ENCODE measurements around the gene SMIM34. TPM values are rescaled to one million over a fixed set of nuclear protein-coding genes. Genes with fewer than 3 reads are reported as not detected.
"Not testable (repeated sequence)": the region's sequence is repeated elsewhere in the genome, so short reads cannot be mapped to it uniquely, and the experiment has no call there.

SMIM34 gene
- total RNA-seq, 4 donors from 2014 or later, result not detected

DNA sequence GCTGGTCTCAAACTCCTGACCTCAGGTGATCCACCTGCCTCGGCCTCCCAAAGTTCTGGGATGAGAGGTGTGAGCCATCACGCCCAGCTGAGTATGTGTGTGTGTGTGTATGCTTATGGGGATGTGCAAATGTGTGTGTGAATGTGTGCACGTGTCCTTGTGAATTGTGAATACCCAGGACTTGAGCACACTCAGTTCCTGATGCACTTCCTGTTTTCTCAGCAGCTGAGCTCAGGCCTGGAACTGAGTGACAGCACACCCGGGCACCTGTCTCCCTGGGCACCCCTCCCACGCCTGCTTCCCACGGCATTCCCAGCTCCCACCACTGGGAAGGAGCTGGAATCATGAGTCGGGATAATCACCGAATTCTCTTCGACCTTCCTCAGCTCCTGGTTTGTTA, 16.5 kb downstream of the SMIM34 start:
- DNase-seq; H3K27me3 ChIP-seq; ATAC-seq; H3K27ac ChIP-seq; H3K4me3 ChIP-seq; intact Hi-C loops (cut with DNase I; ENCODE audit: low total_unique reads); H3K4me1 ChIP-seq; H3K36me3 ChIP-seq; H3K9me3 ChIP-seq; in situ Hi-C loops (cut with MboI; ENCODE audit: low sequenced_read_pairs in 4 of 4): not testable (repeated sequence)

GRCh38 chr21:34406676-34407075, 17.1 kb downstream of the SMIM34 start:
- H3K4me3 ChIP-seq; DNase-seq; in situ Hi-C loops (cut with MboI; ENCODE audit: low sequenced_read_pairs in 4 of 4); H3K36me3 ChIP-seq; ATAC-seq; H3K27ac ChIP-seq; H3K9me3 ChIP-seq; intact Hi-C loops (cut with DNase I; ENCODE audit: low total_unique reads); H3K4me1 ChIP-seq; H3K27me3 ChIP-seq: not testable (repeated sequence)

DNA sequence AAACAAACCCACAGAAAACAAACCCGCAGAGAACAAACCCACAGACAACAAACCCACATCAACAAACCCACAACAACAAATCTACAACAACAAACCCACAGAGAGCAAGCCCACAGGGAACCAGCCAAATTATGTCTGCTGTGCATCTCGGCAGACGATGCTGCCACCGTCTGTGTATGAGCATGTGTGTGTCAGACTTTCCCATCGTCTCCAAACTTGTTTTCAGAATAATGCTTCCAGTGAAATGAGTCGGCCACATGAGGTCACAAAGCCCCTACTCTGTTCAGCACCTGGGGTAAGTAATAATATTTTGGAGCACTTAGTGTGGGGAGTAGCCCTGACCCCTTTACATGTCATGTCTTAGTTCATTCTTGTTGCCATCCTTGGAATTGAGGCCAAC, 17.6 kb downstream of the SMIM34 start:
- H3K4me3 ChIP-seq; ATAC-seq; DNase-seq; intact Hi-C loops (cut with DNase I; ENCODE audit: low total_unique reads); in situ Hi-C loops (cut with MboI; ENCODE audit: low sequenced_read_pairs in 4 of 4); H3K4me1 ChIP-seq; H3K9me3 ChIP-seq; H3K27ac ChIP-seq; H3K36me3 ChIP-seq; H3K27me3 ChIP-seq: not testable (repeated sequence)

DNA sequence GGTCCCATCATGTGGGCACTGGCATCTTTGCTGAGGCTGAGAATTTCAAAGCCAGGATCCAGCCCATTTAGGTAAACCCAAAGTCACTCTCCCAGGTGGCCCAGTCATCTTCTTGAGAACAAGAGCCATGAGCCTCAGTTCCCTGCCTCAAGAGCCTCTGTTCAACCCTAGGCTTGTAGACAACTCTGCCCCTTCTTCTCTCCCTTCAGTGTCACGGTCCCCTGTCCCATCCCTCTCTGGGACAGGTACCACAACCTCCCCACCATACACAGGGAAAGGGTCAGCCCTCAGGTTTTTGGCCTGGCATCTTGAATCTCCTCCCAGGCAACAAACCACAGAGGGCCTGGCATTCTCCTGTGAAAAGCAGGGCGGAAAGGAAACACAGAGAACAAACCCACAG, 18.1 kb downstream of the SMIM34 start:
- H3K27ac ChIP-seq; H3K27me3 ChIP-seq; in situ Hi-C loops (cut with MboI; ENCODE audit: low sequenced_read_pairs in 4 of 4); intact Hi-C loops (cut with DNase I; ENCODE audit: low total_unique reads); H3K9me3 ChIP-seq; DNase-seq; H3K4me1 ChIP-seq; ATAC-seq; H3K36me3 ChIP-seq; H3K4me3 ChIP-seq: not testable (repeated sequence)

DNA sequence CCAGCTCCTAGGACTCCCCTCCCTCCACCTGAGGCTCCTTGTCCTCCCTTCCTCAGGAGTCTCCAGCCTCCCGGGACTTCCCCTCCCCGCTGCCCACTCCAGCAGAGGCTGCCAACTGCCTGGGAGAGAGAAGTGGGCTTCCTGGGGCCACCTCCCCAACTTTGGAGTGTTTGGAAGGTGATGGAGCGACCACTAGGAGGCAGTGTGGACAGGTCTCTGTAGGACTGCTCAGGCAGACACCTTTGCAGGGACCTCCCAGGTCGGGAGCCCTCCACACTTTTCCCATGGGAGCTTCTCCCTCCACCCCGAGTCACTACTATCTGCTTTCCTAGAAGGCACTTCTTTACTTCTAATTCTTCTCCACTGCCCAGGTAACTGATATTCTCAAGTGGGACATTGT, 19.0 kb downstream of the SMIM34 start:
- H3K4me3 ChIP-seq; H3K27me3 ChIP-seq; ATAC-seq; H3K36me3 ChIP-seq; intact Hi-C loops (cut with DNase I; ENCODE audit: low total_unique reads); DNase-seq; H3K27ac ChIP-seq; H3K9me3 ChIP-seq; H3K4me1 ChIP-seq; in situ Hi-C loops (cut with MboI; ENCODE audit: low sequenced_read_pairs in 4 of 4): not testable (repeated sequence)

- H3K36me3 ChIP-seq; H3K27me3 ChIP-seq; H3K4me1 ChIP-seq; in situ Hi-C loops (cut with MboI; ENCODE audit: low sequenced_read_pairs in 4 of 4); H3K9me3 ChIP-seq; H3K4me3 ChIP-seq; intact Hi-C loops (cut with DNase I; ENCODE audit: low total_unique reads); ATAC-seq; DNase-seq; H3K27ac ChIP-seq: not testable (repeated sequence)
Observed at GRCh38 chr21:34400522-34400921, 23.2 kb downstream of the SMIM34 start.

DNA sequence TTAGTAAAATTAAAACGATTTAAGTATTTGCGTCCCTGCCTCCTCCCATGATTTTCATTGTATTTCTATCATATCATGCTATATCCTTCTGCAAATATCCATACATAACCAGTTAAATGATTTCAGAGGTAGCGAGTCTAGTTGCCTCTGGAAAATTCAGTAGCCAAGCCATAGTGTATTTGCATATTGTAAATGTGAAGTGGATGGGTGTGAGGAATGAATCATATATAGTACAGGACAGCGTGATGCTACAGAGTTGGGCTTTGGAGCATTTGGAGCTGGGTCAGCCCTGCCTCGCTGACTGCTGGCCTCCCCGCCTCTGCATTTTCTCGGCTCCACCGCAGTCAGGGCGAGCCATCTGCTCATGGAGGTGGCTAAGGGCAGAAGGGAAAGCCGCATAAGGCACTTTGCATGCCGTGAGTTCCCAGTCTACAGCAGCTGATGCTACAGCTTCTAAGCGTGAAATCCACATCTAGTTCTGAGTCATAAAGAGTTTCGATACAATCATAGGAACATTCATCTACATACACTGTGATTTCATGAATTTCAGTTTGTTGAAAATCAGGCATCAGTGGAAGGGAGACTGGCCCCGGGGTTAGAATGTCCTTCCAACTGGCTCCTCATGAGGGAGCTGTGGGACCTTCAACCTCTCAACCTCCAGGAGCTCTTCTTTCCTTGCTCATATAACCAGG, 39.9 kb downstream of the SMIM34 start:
- in situ Hi-C loops (cut with MboI; ENCODE audit: low sequenced_read_pairs in 4 of 4); intact Hi-C loops (cut with DNase I; ENCODE audit: low total_unique reads); H3K4me1 ChIP-seq; H3K36me3 ChIP-seq; H3K27ac ChIP-seq; H3K4me3 ChIP-seq; H3K27me3 ChIP-seq; ATAC-seq; H3K9me3 ChIP-seq; DNase-seq: not testable (repeated sequence)

DNA sequence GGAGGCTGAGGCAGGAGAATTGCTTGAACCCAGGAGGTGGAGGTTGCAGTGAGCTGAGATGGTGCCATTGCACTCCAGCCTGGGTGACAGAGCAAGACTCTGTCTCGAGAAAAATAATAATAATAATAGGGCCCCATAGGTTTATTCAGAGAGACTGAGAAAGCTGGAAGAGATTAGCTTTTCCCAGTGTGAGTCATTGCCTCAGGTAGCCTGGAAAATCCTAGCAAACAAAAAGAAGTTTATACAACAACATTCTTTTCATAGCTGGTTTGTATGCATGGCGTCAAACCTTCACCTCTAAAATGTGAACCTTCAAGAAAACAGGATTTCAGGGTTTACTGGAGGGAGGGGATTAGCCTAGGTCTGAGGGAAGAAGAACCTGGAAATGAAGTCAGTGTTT, 40.6 kb downstream of the SMIM34 start:
- DNase-seq; H3K27ac ChIP-seq; in situ Hi-C loops (cut with MboI; ENCODE audit: low sequenced_read_pairs in 4 of 4); H3K4me3 ChIP-seq; ATAC-seq; H3K27me3 ChIP-seq; H3K4me1 ChIP-seq; intact Hi-C loops (cut with DNase I; ENCODE audit: low total_unique reads); H3K9me3 ChIP-seq; H3K36me3 ChIP-seq: not testable (repeated sequence)

DNA sequence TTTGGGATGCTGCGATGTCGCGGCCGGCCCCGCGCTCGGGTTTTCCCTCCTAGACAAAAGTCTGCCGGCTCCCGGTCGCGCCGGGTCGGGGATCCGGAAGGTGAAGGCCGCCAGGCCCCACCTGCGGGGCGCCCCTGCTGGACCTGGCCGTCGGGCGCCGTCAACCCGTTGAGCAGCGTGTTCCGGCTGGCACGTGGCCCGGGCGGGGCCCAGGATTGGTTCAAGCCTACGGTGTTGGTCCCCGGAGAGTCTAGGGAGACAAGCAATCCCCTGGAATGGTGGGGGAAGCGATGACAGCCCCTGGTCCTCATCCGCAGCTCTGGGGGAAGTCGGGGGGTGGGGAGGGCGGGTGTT, 48.2 kb downstream of the SMIM34 start:
- H3K4me3 ChIP-seq; H3K9me3 ChIP-seq; intact Hi-C loops (cut with DNase I; ENCODE audit: low total_unique reads); H3K27me3 ChIP-seq; H3K36me3 ChIP-seq; H3K4me1 ChIP-seq; H3K27ac ChIP-seq; DNase-seq; in situ Hi-C loops (cut with MboI; ENCODE audit: low sequenced_read_pairs in 4 of 4): not testable (repeated sequence)
- ATAC-seq, result peak; percentile 46 to 50

DNA sequence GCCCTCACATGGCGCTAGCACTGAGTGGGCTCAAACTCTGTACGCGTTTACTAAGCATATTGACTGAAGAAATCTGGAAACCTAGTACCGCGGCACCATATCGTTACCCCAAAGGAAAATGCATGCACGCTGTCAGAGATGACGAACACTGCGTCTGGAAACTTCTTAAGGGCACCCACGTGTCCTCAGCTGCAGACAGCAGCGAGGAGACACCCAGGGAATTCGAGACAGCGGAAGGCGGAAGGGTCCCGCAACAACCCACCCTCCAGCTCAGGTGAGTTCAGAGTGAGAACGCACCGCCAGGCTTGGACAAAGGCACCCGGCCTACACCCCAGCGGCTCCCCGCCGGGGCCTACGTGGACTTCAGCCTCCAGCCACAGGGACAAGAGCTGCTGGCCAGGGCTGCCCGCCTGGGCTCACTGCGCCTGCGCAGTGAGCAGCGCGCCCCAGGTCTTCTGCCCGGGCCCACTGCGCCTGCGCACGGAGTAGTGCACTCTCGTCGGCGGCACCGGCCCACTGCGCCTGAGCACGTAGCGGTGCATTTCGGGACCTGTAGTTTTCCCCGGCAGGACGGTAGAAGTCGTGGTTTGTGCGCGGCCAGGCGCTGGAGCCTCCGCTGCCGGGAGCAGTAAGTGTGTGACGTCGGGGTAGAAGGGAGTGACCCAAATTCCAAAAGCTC, 48.7 kb downstream of the SMIM34 start, which contains the start of gene SMIM11:
TSS of gene SMIM11 (plus strand) at position 568 of the 679 bp plus-strand sequence. CDS start 3,998 bp downstream, outside the sequence.
- intact Hi-C loops (cut with DNase I; ENCODE audit: low total_unique reads); H3K27ac ChIP-seq; DNase-seq; H3K27me3 ChIP-seq; H3K4me3 ChIP-seq; H3K9me3 ChIP-seq; H3K4me1 ChIP-seq; in situ Hi-C loops (cut with MboI; ENCODE audit: low sequenced_read_pairs in 4 of 4); H3K36me3 ChIP-seq: not testable (repeated sequence)
- ATAC-seq, result peak; percentile 94

DNA sequence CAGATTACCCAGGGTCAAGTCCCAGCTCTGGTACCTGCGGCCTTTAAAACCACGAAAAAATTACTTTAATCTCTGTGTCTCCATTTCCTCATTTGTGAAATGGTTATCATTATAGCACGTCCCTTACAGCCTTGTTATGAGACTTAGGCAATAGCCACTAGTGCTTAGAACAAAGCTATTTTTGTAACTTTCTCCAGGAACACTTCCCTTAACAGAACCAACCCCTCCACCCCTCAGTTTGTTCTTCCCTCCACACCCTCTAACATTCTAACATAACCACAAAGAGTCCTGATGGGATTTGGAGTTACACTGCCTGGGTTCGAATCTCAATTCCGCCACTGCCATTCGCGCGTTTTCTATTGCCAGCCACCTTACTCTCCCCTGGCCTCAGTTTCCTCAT, 49.3 kb downstream of the SMIM34 start:
- H3K9me3 ChIP-seq; intact Hi-C loops (cut with DNase I; ENCODE audit: low total_unique reads); DNase-seq; ATAC-seq; H3K27me3 ChIP-seq; in situ Hi-C loops (cut with MboI; ENCODE audit: low sequenced_read_pairs in 4 of 4); H3K4me1 ChIP-seq; H3K36me3 ChIP-seq; H3K27ac ChIP-seq; H3K4me3 ChIP-seq: not testable (repeated sequence)
